Mucosa of descending colon (tissue), 3 donors: Measurements from ENCODE around the gene GRIA4. TPM values are rescaled to one million over a fixed set of nuclear protein-coding genes. Genes with fewer than 3 reads are reported as not detected.

Experiments used
- ATAC-seq: fragments of 200-7000 bp; cut with Tn5 transposase; one replicate; pipeline ENCODE4 v1.9.1; 2020; ENCODE audit warnings: mild to moderate bottlenecking, moderate library complexity
- DNase-seq, 3 donors: peaks; one replicate each; pipeline ENCODE4 v3.0.0-alpha.2; 2020
- H3K36me3 ChIP-seq: fragments of 200-600 bp; one replicate; pipeline ENCODE4 v1.8.0; 2021; ENCODE audit warnings: low read depth, mild to moderate bottlenecking
- H3K4me1 ChIP-seq: fragments of 200-600 bp; one replicate; pipeline ENCODE4 v1.8.0; 2021; ENCODE audit warnings: low read depth, mild to moderate bottlenecking
- H3K4me3 ChIP-seq: fragments of 200-600 bp; one replicate; pipeline ENCODE4 v1.8.0; 2021; ENCODE audit warnings: mild to moderate bottlenecking
- H3K9me3 ChIP-seq: fragments of 200-600 bp; one replicate; pipeline ENCODE4 v1.8.0; 2021; ENCODE audit warnings: mild to moderate bottlenecking
- intact Hi-C, 2 donors: fragments of 100-400 bp; cut with DNase I in 1 of 2; cut with micrococcal nuclease in 1 of 2; formaldehyde crosslinking; loops; one replicate each; pipeline versions ENCODE4 v1.11.0 to v1.11.1; 2022; cut with DNase I, micrococcal nuclease
- total RNA-seq, 3 donors: library from RNA; stranded (reverse); fragmentation: NEBNext Ultra II Directional in 2 of 3; extraction: Animal tissue kit (Norgen Biotek cat#: 25700) in 2 of 3; gene quantifications; one replicate each; pipeline versions ENCODE4 v1.2.1 to v1.2.4, GENCODE V29; 2021 to 2023
- TF ChIP-seq, protein P1 (sequence below): fragments of 200-600 bp; IDR thresholded peaks from one replicate; pipeline ENCODE4 v1.8.0; 2022; ENCODE audit warnings: antibody characterized with exemption, mild to moderate bottlenecking
- donor health status: DM: no; HTN: no; CAD: no; lungs with moderate emphysema.
- donor health status: DM: no; HTN: no; CAD: no.
- donor health status: DM: no; HTN: yes; CAD: no.

Gene GRIA4
- total RNA-seq, 3 donors from 2014 or later = 1.6 to 2.3 (median 1.6) TPM

GRCh38 chr11:106021181-106021966 lies 411.5 kb downstream of the GRIA4 start:
- no peak for DNase-seq
- peaks cover 3% of the 10 kb centered on the region for H3K4me1 ChIP-seq
- H3K4me3 ChIP-seq = peak overlapping the region; percentile 60
- intact Hi-C loops = loop anchor here in 1 of 2 donors (10.0 kb wide), 1 partner anchor 53 kb away; the partner anchor contains the start of genes AASDHPPT and KBTBD3
- H3K36me3 ChIP-seq = no peaks in the 10 kb centered on the region
- TF ChIP-seq, protein P1, sequence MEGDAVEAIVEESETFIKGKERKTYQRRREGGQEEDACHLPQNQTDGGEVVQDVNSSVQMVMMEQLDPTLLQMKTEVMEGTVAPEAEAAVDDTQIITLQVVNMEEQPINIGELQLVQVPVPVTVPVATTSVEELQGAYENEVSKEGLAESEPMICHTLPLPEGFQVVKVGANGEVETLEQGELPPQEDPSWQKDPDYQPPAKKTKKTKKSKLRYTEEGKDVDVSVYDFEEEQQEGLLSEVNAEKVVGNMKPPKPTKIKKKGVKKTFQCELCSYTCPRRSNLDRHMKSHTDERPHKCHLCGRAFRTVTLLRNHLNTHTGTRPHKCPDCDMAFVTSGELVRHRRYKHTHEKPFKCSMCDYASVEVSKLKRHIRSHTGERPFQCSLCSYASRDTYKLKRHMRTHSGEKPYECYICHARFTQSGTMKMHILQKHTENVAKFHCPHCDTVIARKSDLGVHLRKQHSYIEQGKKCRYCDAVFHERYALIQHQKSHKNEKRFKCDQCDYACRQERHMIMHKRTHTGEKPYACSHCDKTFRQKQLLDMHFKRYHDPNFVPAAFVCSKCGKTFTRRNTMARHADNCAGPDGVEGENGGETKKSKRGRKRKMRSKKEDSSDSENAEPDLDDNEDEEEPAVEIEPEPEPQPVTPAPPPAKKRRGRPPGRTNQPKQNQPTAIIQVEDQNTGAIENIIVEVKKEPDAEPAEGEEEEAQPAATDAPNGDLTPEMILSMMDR = no peak
- no peaks in the 10 kb centered on the region for H3K9me3 ChIP-seq
- ATAC-seq = peak; percentile 2

DNA sequence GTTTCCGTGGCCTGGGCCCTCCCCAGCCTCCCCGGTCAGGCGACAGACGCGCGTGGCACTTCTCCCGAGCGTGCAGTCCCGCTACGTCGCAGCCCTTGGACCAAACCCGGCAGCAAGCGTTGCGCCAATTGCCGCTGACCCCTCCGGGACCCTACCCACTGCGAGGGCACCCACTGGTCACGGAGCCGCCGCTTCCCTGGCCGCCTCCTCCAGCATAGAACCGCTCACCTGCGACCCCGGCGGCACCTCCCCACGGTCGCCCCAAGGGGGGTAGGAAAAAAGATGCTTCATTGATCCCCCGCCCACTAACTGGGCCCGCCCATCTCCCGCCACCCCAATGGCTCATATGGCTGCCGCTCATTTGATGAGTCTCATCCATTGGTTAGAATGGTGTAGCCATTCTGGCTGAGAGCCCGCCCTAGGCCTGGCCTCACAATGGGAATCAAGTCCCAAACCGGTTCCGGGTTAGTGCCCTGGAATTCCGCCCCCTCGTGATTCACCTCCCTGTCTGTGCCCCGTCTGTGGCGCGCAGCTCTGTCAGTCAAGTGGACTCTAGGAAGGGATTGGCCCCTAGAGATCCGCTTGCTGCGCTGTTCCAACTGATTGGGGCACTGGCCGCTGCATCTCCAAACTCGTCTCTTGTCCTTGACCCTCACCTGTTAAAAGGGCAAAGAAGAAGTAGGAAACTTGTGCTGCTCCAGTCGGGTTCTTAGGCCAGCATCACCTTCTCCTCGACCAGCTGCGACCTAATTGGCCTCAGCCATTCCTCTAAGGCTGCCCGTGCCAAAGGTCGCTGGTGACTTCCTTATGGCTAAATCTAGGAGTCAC lies 412.3 kb downstream of the GRIA4 start, which contains the start of gene MSANTD4:
MSANTD4 (minus strand) TSS at position 274 of the 828 bp plus-strand sequence. CDS start 11,323 bp downstream, outside the sequence.
- Histone ChIP-seq H3K9me3 (no peaks in the 10 kb centered on the region), H3K36me3 (no peaks in the 10 kb centered on the region), H3K4me3 (peak within 1 kb of the TSS; percentile 60), H3K4me1 (peaks cover 3% of the 10 kb centered on the region)
- ATAC-seq (peak; percentile 99), DNase-seq (peak; percentile 98 to 99 (median 99))
- intact Hi-C loops = loop anchor here in 1 of 2 donors (10.0 kb wide), 1 partner anchor 53 kb away; the partner anchor contains the start of genes AASDHPPT and KBTBD3
- TF ChIP-seq, protein P1 = no peak

DNA sequence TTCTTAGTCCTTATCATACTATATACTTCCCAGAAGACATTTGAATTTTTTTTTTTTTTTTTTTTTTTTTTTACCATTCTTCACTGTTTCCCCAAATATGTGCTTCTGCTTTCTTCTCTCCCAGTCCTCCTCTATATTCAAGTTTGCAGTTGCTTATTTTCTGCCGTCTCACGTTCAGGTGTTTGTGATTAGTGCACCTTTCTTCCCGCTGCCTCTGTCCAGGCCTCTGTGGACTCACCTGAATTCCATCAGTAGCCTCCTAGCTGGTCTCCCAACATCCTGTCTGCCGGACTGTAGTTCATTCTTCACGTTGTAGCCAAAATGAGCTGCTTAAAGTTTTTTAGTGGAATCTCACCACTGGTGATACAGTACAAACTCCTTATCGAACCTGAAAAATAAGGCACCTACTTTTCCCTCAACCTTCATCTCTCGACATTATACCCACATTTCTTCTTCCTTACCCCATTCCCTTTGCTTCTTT lies 413.0 kb downstream of the GRIA4 start:
- TF ChIP-seq, protein P1 = no peak
- H3K36me3 ChIP-seq = no peaks in the 10 kb centered on the region
- ATAC-seq (no peak), DNase-seq (peak in 1 of 3 donors; percentile 4)
- H3K4me3 ChIP-seq = peak overlapping the region; percentile 60
- peaks cover 3% of the 10 kb centered on the region for H3K4me1 ChIP-seq
- no peaks in the 10 kb centered on the region for H3K9me3 ChIP-seq
- intact Hi-C loops = loop anchor here in 1 of 2 donors (10.0 kb wide), 1 partner anchor 52 kb away; the partner anchor contains the start of genes AASDHPPT and KBTBD3

GRCh38 chr11:106030609-106031008 lies 420.7 kb downstream of the GRIA4 start:
- Histone ChIP-seq H3K4me1 (no peaks in the 10 kb centered on the region), H3K9me3 (no peaks in the 10 kb centered on the region), H3K36me3 (no peaks in the 10 kb centered on the region), H3K4me3 (no peak overlapping the region)
- no peak for ATAC-seq
- TF ChIP-seq, protein P1 = no peak
- DNase-seq = no peak
- intact Hi-C loops = no loop called here

DNA sequence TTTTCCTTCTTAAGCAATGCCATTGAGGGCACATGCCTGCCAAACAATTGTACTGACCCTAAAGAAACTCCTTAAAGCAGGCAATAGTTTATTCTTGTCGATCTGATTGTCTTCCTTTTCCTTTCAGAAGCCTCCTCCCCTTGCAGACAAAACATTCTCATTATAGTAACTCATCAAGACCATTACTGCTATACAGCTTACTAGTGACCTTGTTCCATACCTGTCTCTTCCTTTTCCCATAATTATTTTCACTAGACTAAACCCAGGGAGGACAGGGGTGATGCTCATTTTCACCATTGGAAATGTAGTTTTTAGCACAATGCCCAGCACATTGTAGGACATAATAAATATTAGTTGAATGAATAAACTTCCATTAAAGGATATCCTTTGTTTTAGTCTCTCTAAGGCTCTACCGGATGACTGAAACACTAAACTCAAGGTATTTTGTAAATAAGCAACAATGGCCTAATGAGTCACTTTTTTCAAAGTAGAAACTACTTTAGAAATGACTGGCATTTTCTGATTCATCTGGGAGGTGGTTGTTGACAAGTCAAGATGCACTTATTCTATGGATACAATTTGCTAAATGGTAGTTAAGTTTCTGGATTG lies 421.4 kb downstream of the GRIA4 start:
- Histone ChIP-seq H3K4me1 (no peaks in the 10 kb centered on the region), H3K9me3 (no peaks in the 10 kb centered on the region), H3K36me3 (no peaks in the 10 kb centered on the region), H3K4me3 (no peak overlapping the region)
- TF ChIP-seq, protein P1 = no peak
- DNase-seq = no peak
- ATAC-seq = no peak
- intact Hi-C loops = no loop called here
